Stomach smooth muscle (tissue), 2 donors: ENCODE results near the gene TSPAN12.
"Not testable (repeated sequence)": the region's sequence is repeated elsewhere in the genome, so short reads cannot be mapped to it uniquely, and the experiment has no call there.

Experiments used
- H3K27ac ChIP-seq: one replicate; pipeline ENCODE4 v1.7.0; 2013; ENCODE audit warnings: mild to moderate bottlenecking, low read length, inconsistent platforms
- H3K27me3 ChIP-seq, 2 donors: one replicate each; pipeline ENCODE4 v1.7.0; 2013; ENCODE audit warnings: low read length in 2 of 2; ENCODE audit not compliant: insufficient read depth in 2 of 2, control insufficient read depth in 1 of 2
- H3K36me3 ChIP-seq, 2 donors: one replicate each; pipeline ENCODE4 v1.7.0; 2013; ENCODE audit warnings: low read length in 2 of 2; ENCODE audit not compliant: control insufficient read depth in 2 of 2, insufficient read depth in 2 of 2
- H3K4me1 ChIP-seq: one replicate; pipeline ENCODE4 v1.7.0; 2013; ENCODE audit warnings: low read length; ENCODE audit not compliant: control insufficient read depth, insufficient read depth
- H3K4me3 ChIP-seq, 2 donors: one replicate each; pipeline ENCODE4 v1.7.0; 2013; ENCODE audit warnings: low read length in 2 of 2
- H3K9ac ChIP-seq, 2 donors: one replicate each; pipeline ENCODE4 v1.7.0; 2013; ENCODE audit warnings: low read length in 2 of 2, mild to moderate bottlenecking in 1 of 2
- H3K9me3 ChIP-seq, 2 donors: one replicate each; pipeline ENCODE4 v1.7.0; 2013; ENCODE audit warnings: low read length in 2 of 2; ENCODE audit not compliant: control insufficient read depth in 2 of 2
- donor health status: healthy.
- donor health status: Pancreatic carcinoma.

Gene TSPAN12

DNA sequence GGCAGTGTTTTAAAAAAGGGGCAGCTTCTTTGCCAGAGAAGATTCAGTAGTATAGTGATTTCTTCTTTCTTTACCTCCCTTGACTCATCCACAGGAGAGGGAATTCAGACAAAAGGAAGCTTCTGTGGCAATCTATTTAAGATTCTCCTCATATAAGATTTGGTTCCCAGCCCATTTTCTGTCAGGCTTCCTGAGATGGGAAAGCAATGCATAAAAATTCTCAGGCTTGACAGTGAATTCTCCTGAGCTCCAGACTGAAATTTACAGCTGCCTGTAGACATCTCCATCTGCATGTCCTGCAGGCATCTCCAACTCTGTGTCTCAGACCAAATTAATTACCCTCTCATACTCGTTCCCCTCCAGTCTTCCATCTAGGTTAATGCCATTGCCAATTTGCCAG, 72.8 kb downstream of the TSPAN12 start:
- no peak overlapping the region for H3K9ac ChIP-seq
- no peaks in the 10 kb centered on the region for H3K36me3 ChIP-seq
- no peaks in the 10 kb centered on the region for H3K27me3 ChIP-seq
- H3K4me3 ChIP-seq = no peak overlapping the region
- H3K27ac ChIP-seq = no peak overlapping the region
- H3K9me3 ChIP-seq = no peaks in the 10 kb centered on the region
- H3K4me1 ChIP-seq = no peaks in the 10 kb centered on the region

DNA sequence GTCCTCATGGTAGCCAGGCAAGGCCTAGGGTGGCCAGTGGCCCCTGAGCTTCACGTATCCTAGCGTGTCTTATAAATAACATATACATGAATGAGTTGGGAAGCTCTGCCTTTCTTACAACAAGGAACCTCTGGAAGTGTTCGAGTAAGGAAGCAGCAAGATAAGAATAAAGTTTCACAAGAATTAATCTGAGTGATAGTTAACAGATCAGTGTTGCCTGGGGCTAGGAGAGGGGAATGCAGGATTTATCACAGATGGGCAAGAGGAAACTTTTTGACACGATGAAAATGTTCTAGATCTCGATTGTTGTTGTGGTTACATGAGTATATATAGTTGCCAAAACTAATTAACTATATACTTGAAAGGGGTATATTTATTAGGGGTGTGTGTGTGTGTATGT, 74.2 kb downstream of the TSPAN12 start:
- Histone ChIP-seq H3K4me1 (no peaks in the 10 kb centered on the region), H3K27ac (no peak overlapping the region), H3K9ac (no peak overlapping the region), H3K9me3 (no peaks in the 10 kb centered on the region), H3K36me3 (no peaks in the 10 kb centered on the region), H3K27me3 (no peaks in the 10 kb centered on the region), H3K4me3 (no peak overlapping the region)

DNA sequence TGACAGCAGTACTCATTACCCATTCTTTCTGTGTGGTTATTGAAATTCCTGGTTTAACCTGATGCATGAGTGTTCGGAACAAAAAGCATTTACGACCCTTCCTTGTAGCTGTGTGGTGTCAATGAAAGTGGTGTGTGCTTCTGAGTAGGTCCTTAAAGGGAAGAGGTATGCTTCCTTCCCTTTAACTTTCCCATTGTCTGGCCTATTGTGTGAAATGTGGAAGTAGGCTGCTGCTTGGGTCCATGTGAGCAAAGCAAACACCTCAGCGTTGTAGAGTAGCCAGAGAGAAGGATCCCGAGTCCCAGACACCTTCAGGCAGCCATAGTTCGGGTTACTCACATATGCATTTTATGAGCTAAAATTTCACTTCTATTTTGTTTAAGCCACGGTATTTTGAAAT, 74.7 kb downstream of the TSPAN12 start:
- no peaks in the 10 kb centered on the region for H3K9me3 ChIP-seq
- H3K36me3 ChIP-seq = no peaks in the 10 kb centered on the region
- no peaks in the 10 kb centered on the region for H3K27me3 ChIP-seq
- no peak overlapping the region for H3K27ac ChIP-seq
- no peak overlapping the region for H3K9ac ChIP-seq
- no peaks in the 10 kb centered on the region for H3K4me1 ChIP-seq
- no peak overlapping the region for H3K4me3 ChIP-seq

DNA sequence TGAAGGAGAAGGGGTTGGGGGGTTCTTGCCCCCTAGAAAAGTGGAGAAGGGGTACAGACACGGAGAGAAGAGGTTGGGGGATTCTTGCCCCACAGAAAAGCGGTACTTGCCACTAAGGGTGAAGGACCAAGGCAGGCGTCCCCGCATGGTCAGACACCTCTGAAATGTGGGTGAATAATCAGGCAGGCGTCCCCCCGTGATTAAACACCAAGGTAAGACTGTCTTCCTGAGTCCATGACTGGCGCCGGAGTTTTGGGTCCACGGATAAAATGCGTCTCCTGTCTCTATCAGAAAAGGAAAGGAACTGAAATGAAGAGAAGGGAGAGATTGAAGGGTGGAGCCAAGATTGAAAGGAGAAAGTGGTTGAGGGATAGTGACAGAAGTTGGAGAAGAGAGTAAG, 76.0 kb downstream of the TSPAN12 start:
- not testable (repeated sequence) for H3K36me3 ChIP-seq, H3K9ac ChIP-seq, H3K4me1 ChIP-seq, H3K27me3 ChIP-seq, H3K27ac ChIP-seq, H3K4me3 ChIP-seq, H3K9me3 ChIP-seq

DNA sequence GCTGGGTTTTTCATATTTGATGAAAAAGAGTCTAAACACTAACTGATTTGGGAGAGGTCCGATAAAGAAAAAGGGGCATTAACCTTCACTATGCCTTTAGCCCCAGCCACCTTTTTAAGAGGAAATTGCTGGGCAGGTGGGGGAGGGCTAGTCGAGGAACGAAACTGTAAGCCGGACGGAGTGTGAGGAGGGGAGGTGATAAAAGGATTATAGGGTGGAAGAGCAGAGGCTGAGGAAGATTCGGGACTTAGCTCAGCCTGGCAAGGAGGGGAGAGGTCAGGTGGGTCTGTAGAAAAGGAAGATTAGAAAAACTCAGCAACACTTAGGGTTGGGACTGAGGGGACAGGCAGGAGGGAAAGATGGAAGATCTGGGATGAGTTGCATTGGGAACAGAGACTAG, 77.0 kb downstream of the TSPAN12 start:
- no peaks in the 10 kb centered on the region for H3K36me3 ChIP-seq
- no peak overlapping the region for H3K4me3 ChIP-seq
- H3K9ac ChIP-seq = no peak overlapping the region
- H3K4me1 ChIP-seq = no peaks in the 10 kb centered on the region
- no peak overlapping the region for H3K27ac ChIP-seq
- H3K27me3 ChIP-seq = no peaks in the 10 kb centered on the region
- no peaks in the 10 kb centered on the region for H3K9me3 ChIP-seq

DNA sequence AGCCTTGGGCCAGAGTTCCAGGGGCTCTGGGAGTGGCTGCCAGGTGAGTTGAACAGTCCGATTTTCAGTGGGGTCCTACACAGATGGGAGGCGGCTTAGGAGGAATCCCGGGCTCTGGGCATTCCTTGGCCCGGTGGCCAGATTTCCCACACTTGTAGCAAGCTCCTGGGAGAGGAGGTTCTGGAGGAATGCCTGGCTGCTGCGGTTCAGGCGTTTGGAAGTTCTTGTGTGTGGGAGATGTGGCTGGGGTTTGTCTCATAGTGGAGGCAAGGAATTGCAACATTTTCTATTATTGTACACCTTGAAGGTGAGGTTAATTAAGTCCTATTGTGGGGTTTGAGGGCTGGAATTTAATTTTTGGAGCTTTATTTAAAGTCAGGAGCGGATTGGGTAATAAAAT, 77.5 kb downstream of the TSPAN12 start:
- not testable (repeated sequence) for H3K9me3 ChIP-seq, H3K4me3 ChIP-seq, H3K27ac ChIP-seq, H3K36me3 ChIP-seq, H3K4me1 ChIP-seq, H3K9ac ChIP-seq, H3K27me3 ChIP-seq

DNA sequence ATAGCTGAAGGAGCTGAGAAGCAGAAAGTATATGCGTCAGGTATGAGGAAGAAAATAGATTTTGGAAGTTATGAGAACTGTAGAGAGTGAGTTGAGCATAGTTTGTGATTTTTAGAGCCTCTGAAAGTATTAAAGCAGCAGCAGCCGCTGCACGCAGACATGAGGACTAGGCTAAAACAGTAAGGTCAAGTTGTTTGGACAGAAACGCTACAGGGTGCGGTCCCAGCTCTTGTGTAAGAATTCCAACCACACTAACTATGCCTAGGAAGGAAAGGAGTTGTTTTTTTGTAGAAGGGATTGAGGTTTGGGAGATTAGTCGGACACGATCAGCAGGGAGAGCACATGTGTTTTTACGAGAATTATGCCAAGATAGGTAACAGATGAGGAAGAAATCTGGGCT, 78.9 kb downstream of the TSPAN12 start:
- not testable (repeated sequence) for H3K27ac ChIP-seq, H3K27me3 ChIP-seq, H3K4me1 ChIP-seq, H3K36me3 ChIP-seq, H3K4me3 ChIP-seq, H3K9me3 ChIP-seq, H3K9ac ChIP-seq

DNA sequence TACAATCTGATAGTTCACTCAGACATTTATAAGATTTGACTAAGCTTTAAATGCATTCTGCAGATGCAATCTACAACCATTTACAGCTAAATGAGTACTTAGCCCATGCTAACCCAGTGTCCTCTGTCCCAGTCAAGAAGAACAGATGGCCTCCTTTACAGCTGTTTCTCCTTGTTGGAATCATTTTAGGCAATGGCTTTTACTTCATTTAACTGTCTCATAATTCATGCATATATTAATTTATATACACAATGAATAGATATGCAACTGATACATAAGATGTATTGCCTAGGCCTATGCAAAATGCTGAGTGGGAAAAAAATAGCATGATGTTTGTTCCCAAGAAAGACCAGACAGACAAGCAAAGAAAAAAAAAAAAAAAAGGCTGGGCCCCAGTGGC, 82.2 kb downstream of the TSPAN12 start:
- H3K9ac ChIP-seq = no peak overlapping the region
- no peaks in the 10 kb centered on the region for H3K9me3 ChIP-seq
- no peaks in the 10 kb centered on the region for H3K27me3 ChIP-seq
- no peak overlapping the region for H3K4me3 ChIP-seq
- H3K4me1 ChIP-seq = no peaks in the 10 kb centered on the region
- no peak overlapping the region for H3K27ac ChIP-seq
- H3K36me3 ChIP-seq = no peaks in the 10 kb centered on the region

DNA sequence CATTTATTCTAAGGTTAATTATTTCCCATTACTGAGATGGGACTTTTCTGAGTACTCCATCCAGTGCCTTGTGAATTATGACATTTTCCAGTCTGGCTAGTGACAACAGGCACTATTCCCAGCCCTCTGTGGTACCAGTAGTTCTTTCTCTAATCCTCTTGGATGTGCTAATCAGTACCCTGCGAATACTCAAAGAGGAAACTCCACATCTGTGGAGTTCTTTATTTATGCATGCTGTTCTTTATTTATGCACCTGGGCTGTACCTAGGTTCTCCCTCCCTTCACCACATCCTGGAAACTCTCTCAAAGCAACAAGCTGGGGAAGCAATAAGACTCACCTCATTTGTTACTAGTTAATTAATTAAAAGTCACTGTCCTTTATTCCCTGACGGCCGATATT, 83.5 kb downstream of the TSPAN12 start:
- Histone ChIP-seq H3K9me3 (no peaks in the 10 kb centered on the region), H3K4me1 (no peaks in the 10 kb centered on the region), H3K4me3 (no peak overlapping the region), H3K27me3 (no peaks in the 10 kb centered on the region), H3K27ac (no peak overlapping the region), H3K36me3 (no peaks in the 10 kb centered on the region), H3K9ac (no peak overlapping the region)

DNA sequence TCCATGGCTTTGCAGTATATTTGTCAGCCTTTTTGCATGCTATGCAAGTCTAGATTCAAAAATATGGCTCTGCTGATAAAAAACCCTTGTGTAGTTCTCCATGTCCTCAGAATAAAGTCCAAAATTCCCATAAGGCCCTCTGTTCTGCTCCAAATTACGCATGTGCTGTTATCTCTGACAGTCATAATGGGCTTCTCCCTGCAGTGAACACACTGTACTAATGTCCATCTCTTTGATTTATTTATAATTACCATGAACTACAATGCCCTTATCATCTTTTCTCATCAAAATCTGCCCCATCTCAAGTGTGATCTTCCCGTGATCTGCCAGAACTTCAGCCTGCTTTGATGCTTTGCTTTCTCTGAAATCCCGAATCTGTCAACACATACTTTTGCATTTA, 87.7 kb downstream of the TSPAN12 start:
- H3K4me3 ChIP-seq = no peak overlapping the region
- no peaks in the 10 kb centered on the region for H3K4me1 ChIP-seq
- no peaks in the 10 kb centered on the region for H3K9me3 ChIP-seq
- no peak overlapping the region for H3K9ac ChIP-seq
- H3K36me3 ChIP-seq = no peaks in the 10 kb centered on the region
- H3K27ac ChIP-seq = no peak overlapping the region
- H3K27me3 ChIP-seq = no peaks in the 10 kb centered on the region

DNA sequence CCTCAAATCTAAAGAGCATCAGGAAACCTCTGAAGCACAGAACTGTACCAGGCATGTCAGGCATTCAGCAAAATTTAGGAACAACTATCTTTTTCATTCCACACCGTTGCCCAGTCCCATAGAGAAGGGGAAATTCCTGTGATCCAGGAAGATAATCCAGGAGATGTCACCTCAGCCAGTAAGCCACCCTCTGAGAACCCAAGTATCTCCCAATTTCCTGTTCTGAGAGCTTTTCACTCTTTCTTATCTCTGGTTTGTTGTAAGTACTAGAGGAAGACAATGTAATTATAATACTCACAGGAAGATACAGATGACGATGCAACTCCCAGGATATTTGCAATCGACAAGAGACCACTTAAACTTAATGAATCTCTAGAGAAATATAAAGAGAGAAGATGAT, 97.1 kb downstream of the TSPAN12 start:
- H3K4me1 ChIP-seq = no peaks in the 10 kb centered on the region
- H3K36me3 ChIP-seq = no peaks in the 10 kb centered on the region
- H3K9ac ChIP-seq = no peak overlapping the region
- no peaks in the 10 kb centered on the region for H3K9me3 ChIP-seq
- no peak overlapping the region for H3K27ac ChIP-seq
- H3K4me3 ChIP-seq = no peak overlapping the region
- no peaks in the 10 kb centered on the region for H3K27me3 ChIP-seq

DNA sequence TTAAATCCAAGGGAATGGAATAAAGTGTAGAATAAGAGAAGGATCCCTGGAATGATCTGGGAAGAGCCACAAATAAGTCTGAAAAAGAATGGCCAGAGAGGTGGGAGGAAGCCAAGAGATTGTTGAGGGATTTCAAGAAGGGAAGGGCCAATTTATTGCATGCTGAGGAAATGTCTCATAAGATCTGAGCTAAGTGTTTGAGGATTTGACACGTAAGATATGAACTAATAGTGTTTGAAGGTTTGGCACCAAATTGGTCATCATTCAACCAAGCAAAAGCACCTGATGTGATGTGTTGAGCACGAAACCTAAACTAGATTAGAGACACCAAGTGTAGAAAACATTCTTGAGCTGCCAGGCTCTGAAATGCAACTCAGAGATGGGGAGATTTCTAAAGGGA, 97.9 kb downstream of the TSPAN12 start:
- Histone ChIP-seq H3K27me3 (no peaks in the 10 kb centered on the region), H3K27ac (no peak overlapping the region), H3K9me3 (no peaks in the 10 kb centered on the region), H3K4me1 (no peaks in the 10 kb centered on the region), H3K36me3 (no peaks in the 10 kb centered on the region), H3K9ac (no peak overlapping the region), H3K4me3 (no peak overlapping the region)
